ENCODE data around the gene PLK5. TPM values are rescaled to one million over a fixed set of nuclear protein-coding genes. Genes with fewer than 3 reads are reported as not detected.

PLK5 gene
- total RNA-seq, 1 donor from 2014 or later, result 0.51 TPM

DNA sequence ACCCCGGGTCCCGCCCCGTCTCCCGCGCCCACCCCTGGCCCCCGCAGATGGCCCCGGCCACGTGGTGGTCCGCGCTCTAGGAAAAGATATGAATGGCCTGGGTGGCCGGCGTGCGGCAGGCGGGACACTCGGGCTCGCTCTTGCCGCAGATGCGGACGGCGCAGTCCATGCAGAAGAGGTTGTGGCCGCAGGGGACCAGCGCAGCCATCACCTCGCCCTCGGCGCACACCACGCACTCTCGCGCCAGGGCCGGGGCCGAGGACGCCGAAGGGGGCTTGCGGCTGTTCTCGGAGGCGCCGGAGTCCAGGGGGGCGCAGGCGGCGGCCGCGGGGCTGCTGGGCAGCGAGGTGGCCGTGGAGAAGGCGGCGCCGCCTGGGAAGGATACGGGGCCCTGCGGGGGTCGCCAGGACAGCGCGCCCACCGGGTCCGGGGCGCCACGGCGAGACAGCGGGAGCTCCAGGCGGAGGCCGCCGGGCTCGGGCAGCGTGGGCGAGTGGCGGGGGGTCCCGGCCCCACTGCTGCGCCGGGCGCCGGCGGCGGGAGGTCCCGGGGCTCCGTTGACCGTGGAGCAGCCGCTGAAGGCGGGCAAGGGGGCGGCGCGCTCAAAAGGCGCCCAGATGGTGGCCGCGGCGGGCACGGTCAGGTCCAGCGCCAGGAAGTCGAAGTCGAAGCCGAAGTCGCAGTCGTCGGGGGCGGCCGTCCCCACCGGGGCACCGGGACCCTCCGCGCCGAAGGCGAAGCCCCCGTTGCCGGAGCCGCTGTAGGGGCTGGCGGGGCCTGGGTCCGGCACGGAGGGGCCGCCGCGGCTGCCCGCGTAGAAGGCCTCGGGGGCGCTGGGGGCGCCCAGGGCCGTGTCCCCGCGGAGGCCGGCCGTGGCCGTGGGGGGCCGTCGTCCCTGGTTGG is 31.9 kb downstream of the PLK5 start:
- no peak for DNase-seq

DNA sequence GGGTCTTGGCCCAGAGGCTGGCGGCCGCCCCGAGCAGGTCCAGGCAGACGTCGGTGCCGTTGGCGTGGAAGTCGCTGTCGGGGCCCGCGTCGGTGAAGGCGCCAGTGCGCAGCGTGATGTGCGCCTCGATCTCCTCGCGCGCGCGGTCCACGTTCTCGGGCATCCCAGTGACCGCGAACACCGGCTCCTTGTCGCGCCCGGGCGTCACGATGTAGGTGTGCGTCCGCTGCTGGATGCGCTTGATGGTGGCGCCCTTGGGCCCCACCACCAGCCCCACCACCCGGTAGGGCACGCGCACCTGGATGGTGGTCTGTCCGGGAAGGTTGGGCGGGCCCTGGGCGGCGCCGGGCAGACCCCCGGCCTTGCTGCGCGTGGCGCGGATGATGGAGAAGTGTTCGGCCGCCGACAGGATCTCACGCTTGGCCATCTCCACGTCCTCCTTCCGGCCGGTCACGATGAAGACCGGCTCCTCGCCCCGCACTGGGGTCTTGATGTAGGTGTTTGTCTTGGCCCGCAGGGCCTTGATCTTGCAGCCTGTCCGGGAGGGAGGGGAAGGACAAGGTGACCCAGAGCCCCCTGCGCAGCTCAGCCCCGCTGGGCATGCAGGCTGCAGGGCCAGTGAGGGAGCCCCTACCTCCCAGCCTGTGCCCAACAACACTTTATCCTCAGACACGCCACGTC is 32.7 kb downstream of the PLK5 start:
- no peak for DNase-seq

DNA sequence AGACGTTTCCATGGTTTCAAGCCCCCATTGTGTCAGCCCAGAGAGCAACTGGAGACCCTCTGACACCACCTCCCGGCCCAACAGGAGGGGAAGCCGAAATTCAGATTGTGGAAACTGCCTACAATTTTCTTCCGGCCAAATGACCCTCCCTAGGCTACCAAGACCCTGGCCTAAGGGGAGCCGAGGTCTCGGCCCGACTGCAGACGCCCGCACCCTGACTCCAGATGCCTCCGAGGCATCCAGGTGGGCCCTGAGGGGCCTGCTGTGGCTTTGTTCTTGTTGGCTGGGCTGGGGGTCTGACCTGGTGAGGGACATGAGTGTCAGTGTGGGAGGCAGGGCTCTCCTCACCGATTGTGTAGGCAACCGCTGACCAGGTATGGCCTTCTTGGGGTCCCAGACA is 34.7 kb downstream of the PLK5 start:
- no peak for DNase-seq

DNA sequence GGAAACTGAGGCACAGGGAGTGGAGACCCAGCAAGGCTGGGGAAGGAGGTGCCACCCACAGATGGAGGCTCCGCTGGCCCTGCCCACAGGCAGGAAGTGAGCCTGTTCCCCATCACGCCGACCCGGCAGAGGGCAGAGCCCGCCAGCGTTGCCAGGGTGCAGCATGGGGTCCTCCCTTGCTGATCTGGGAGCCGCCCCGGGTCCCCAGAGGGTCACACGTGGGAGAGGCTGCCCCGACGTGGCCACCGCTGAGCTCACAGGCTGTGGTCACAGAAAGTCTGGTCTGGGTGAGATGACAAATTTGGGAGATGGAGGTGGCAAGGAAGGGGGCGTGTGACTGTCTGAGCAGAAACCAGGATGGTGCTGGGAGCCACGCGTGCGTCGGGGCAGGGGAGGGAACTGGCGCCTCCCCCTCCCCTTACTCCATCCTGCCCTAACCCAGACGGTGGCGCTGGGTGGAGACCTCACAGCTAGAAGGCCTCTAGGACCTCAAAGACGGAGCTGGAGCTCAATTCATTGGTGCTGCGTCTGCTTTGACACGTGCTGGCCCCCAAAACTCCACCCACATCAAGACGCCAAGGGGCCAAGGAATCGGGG is 36.5 kb downstream of the PLK5 start:
- no peak for DNase-seq

DNA sequence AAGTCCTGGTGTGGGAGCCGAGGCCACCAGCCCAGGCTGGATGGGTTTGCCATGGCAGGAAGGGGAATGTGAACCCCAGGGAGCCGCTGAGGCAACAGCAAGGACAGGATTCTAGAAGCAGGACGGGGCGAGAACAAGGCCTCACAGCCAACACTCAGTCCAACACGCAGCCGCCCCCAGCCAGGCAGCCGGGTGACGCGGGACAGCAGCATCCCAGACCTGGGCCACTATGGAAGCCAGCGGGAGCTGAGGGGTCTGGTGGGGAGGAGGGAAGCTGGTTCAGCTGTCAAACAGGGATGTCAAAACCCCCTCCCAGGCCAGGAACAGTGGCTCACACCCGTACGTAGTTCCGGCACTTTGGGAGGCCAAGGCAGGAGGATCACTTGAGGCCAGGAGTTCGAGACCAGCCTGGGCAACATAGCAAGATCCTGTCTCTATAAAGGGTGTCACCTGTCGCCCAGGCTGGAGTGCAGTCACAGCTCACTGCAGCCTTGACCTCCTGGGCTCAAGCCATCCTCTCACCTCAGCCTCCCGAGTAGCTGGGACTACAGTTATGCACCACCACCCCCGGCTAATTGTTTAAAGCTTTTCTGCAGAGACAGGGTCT is 37.5 kb downstream of the PLK5 start:
- DNase-seq, result no peak

DNA sequence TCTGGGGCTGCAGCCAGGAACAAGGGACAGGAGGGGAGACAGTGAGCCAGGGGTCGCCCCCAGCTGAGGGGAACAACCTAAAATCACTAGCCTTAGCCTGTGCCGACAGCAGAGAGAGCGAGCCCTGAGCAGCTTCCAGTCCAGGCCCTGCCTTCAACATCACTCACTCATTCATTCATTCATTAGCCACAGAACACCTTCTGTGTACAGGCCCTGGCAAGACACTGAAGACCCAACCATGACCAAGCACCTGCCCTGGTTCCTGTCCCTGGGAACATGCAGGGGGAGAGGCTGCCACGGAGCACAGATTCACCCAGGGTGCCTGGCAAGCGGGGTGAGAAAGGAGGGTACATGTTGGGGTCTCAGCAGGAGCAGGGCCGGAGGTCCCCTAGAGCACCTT is 39.4 kb downstream of the PLK5 start:
- DNase-seq, result no peak

DNA sequence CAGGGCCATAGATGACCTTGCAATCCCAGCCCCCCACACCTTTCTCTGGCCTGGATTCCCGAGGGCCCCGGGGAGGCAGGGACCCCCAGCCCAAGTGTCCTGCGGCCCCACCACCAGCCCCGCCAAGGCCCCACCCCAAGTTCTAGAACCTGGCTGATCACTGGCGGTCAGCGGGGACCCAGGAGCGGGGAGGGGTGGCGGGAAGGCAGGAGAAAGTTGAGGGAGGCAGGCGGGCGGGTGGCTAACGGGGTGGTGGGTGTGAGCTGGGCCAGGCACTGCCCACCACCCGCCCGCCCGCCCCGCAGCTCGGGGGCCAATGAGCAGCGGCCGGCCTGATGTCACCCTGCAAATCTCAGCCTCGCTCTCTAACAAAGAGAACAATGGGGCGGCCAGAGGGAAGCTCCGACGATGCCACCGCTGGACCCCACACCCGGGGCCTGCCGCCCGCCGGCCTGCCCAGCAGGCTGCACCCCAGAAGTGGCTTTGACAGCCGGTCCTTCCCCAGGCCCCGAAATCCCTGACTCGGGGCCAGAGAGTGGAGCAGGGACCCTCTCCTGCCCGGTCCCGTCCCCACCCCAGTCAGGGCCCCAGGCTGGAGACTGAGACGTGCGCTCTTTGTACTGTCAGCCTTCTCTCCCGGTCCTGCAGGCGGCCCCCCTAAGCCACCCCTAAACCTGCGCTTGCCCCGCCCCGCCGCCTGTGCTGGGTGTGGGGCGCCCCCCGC is 42.7 kb downstream of the PLK5 start:
- DNase-seq, result peak; percentile 94

DNA sequence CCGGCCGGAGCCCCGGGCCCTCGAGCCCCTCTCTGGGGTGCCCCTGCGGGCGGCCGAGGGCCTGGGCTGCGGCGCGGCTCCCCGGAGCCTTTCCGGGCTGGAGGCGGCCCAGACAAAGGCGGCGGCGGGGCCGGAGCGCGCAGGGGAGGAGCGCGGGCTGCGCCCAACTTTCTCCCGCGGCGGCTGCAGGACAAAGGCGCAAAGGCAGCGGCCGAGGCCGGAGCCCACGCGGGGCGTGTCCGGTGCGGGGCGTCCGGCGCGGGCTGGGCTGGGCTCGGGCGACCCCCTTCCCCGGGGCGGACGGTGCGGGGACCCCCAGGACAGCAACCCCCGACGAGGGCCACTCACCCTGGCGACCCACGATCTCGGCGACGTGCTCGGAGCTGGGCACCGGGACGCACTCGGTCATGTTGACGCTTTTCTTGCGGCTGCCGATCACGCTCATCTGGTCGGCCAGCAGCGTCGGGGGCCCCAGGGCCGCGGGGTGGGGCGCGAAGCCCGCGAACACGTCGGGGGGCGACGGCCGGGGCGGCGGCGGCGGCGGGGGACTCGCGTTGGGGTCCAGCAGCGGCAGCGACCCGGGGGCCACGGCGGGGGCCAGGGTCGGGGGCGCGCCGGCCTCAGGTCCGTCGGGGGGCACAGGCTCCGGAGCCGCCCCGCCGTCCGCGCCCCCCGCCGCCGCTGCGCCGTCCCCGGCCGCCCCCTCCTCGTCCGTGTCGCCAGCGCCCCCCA is 43.4 kb downstream of the PLK5 start:
- no peak for DNase-seq

DNA sequence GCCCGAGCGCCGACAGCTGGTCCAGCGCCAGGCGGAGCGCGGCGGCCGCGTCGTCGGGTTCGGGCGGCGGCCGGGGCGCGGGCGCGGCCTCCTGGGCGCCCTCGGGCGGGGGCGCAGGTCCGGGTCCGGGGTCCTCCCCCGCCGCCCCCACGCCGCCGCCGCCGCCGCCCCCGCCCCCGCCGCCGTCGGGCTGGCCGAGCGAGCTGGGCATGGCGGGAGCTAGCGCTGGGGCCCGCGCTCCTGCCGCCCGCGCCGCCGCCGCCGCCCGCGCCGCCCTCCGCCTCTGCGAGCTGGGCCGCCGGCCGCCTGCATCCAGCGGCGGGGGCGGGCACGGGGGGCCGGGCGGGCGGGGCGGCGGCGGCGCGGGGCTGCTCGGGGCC is 44.0 kb downstream of the PLK5 start:
- DNase-seq, result no peak

DNA sequence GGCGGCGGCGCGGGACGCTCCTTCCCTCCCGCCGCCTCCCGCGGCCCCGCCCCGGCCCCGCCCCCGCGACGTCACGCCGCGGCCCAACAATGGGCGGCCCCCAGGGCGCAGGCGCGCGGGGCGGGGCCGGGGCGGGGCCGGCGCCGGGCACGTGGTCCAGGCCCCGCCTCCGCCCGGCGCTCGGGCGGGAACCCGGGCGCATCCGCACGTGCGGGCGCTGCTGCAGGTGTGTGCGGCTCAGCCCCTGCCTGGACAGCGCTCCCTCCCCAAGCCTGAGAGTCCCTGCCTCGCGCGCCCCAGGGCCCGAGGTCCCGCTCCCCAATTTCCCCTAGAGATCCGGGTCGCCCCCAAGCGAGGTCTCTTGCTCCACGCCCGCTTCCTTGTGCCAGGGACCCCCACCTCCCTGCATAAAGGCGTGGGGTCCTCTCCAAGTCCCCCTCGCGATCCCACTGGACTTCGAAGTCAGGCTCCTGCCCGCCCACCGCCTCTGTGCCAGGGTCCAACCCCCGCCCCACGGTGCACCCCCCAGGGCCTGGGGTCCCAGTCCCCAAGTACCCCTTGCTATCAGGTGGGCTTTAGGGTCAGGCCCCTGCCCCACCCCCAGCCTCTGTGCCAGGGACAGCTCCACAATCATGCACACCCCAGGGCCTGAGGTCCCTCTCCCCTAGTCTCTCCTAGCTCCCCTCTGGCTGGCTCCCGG is 44.6 kb downstream of the PLK5 start, which contains the start of gene MEX3D:
Gene MEX3D (minus strand): TSS at position 6 of the 700 bp plus-strand sequence. CDS start 267 bp downstream, outside the sequence.
- peak; percentile 91 for DNase-seq

DNA sequence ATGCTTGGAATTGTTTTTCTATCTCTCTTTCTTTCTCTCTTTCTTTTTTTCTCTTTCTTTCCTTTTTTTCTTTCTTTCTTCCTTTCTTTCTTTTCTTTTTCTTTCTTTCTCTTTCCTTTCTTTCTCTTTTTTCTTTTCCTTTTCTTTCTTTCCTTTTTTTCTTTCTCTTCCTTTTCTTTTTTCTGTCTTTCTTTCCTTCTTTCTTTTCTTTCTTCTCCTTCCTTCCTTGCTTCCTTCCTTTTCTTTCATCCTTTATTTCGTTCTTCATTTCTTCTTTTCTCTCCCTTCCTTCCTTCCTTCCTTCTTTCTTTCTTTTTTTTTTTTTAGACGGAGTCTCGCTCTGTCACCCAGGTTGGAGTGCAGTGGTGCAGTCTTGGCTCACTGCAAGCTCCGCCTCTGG is 46.1 kb downstream of the PLK5 start:
- no peak for DNase-seq

DNA sequence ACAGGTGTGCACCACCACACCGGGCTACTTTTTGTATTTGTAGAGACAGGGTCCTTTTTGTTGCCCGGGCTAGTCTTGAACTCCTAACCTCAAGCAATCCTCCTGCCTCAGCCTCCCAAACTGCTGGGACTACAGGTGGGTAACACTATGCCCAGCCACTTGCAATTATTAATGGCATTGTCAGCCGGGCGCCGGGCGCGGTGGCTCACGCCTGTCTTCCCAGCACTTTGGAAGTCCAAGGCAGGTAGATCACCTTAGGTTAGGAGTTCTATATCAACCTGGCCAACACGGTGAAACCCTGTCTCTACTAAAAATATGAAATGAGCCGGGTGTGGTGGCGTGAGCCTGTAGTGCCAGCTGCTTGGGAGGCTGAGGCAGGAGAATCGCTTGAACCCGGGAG is 47.0 kb downstream of the PLK5 start:
- no peak for DNase-seq

DNA sequence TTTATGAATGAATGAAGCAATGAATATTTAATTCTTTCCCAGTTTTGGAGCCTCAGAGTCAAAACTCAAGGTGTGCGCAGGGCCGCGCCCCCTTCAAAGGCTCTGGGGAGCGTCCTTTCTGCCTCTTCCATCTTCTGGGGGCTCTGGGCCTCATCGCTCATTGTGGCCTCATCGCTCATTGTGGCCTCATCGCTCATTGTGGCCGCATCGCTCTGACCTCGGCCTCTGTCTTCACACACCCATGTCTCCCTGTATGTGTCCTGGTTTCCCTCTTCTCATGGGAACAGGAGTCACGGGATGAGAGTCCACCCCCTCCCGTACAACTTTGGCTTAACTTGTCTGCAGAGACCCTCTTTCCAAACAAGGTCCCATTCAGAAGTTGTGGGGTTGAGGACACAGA is 47.5 kb downstream of the PLK5 start:
- no peak for DNase-seq

DNA sequence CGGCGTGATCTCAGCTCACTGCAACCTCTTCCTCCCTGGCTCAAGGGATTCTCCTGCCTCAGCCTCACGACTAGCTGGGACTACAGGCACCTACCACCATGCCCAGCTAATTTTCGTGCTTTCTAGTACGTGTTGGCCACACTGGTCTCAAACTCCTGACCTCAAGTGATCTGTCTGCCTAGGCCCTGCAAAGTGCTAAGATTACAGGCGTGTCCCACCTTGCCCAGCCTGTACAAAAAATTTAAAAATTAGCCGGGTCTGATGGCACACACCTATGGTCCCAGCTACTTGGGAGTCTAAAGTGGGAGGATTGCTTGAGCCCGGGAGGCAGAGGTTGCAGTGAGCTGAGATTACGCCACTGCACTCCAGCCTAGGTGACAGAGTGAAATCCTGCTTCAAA is 48.9 kb downstream of the PLK5 start:
- DNase-seq, result no peak

DNA sequence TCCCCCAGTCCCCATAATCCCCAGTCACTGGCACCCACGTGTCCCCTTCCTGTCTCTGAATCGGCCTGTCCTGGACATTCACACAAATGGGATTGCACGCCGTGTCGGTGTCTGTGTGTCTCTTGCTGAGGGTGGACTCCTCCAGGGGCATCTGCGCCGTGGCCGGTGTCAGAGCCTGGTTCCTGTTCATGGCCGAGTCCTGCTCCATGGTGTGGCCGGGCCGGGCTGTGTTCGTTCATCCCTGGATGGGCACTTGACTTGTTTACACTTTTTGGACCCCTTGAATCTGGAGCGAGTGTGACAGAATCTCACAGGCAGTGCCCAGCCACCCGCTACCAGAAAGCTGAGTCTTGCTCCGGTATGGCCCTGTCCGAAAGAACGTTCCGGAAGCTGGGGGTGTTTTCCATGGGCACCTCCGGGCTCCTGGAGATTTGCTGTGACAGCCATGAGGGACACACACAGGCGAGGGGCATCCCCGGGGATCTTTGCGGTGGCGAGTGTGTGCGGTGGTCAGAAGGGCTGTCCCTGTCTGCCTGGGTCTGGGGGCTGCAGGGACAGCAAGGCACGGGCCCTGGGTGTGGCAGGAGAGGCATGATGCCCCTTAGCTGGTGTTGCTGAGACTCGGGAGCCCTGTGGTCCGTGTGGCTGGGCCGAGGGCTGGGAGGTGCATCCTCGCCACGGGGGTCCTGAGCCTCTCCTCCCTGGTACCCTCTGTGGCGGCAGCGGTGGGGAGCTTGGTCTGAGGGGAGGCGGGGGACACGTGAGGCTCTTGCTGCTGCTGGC is 50.7 kb downstream of the PLK5 start:
- no peak for DNase-seq

DNA sequence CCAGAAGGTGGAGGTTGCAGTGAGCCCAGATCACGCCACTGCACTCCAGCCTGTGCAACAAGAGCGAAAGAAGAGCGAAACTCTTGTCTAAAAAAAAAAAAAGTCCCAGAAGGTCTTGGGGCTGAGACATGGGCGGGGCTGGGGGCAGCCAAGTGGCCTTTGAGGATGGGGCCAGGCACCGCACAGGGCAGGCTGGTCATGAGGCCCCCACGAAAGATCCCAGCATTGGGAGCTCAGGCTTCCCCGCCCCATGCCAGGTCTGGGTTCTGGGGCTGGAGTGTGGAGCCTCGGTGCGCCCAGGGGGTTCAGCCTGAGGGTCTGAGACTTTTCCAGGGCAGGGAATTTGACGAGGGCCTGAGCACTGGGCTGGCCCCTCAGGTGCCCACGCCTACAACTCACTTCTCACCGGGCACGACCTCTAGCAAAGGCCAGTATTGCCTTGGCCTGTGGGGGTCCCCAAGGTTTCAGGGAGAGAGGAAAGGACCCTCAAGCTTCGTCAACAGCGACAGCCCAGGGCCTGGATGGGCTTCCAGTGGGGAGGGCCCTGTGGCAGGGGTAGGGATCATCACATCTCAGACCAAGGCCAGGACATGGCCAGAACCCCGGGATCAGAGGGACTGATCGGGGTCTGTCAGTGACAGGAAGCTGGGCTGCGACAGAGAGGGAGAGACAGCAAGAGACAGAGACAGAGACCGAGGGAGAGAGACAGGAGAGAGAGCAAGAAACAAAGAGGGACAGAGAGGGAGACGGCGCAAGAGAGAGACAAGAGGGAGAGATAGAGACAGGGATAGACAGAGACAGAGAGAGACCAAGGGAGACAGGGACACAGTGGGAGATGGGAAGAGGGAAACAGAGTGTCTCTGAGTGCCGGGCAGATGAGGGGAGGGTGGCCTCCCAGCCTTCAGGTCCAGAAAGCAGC is 51.7 kb downstream of the PLK5 start:
- no peak for DNase-seq

DNA sequence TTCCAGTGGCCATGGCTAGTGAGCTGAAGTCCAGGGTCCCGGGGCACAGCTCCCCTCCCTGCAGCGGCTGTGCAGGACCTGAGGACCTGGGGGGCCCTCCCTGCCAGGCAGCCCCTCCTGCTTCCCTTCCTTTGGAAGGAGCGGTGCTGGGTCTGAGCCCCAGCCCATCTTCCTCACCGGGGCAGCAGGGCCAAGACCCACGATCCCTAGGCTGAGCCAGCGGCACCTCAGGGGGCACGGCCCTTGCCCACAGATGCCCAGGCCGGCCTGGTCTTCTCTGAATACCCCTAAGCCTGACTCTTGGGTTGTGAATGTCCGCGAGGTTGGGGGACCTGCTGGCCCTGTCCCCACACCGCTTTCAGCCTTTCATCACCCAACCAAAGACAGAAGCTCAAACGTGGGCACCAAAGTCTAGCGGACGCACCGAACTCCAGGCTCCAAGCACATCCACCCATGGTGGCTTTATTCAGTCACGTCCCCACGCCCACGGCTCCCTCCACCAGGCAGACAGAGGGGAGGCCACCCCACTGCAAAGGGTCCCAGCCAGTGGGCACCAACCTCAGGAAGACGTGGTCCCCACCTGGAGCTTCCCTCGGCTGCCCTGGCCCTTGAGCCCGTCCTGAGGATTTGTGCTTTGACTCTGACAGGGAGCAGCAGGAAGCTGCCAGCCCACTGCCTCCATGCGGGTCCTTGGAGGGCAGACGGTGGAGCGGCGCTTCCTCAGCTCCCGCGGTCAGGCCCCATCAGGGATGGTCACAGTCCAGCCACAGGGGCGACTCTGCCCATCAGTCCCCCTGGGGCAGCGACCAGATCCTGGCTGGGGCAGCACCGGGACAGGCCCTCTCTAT is 52.6 kb downstream of the PLK5 start:
- DNase-seq, result no peak

All from tongue (tissue), 2 donors.